Measurements from ENCODE around the gene MEIS1.
A peak's percentile ranks its signal among the peaks of the same experiment; 100 is the strongest.

MEIS1 gene

DNA sequence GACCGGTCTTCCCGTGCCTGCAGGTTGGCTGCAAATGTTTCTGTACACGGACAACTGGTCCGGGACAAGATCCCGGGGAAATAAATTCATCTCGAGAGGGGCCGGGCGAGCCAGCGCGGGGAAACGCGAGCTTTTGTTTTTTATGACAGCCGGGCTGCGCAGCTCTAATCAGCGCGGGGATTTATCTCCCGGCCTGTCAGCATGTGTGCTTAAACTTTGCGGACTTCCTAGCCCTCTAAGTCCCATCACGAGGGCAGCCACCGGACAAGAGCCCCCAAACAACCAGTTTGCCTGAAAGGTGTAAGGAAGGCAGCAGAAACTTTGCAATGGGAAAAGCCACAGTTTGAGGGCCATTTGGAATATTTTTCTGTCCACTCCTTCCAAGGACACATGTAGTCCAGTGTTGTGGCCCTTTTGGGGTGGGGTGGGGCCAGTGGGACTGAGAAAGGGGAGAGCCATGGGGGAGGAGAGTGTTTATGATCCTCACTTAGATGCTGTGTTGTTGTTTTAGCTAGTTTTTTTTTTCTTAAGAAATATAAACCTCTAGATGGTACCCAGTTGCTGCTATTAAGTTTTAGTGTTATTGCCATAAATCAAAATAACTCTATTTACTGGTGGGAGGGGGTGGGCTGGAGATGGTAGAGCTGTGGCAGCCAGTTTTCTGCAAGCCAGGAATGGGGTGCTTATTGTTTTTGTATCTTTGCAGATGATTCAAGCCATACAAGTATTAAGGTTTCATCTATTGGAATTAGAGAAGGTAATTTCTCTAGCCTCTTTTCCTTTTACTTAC is 6.0 kb downstream of the MEIS1 start:
- TF ChIP-seq, protein P1, sequence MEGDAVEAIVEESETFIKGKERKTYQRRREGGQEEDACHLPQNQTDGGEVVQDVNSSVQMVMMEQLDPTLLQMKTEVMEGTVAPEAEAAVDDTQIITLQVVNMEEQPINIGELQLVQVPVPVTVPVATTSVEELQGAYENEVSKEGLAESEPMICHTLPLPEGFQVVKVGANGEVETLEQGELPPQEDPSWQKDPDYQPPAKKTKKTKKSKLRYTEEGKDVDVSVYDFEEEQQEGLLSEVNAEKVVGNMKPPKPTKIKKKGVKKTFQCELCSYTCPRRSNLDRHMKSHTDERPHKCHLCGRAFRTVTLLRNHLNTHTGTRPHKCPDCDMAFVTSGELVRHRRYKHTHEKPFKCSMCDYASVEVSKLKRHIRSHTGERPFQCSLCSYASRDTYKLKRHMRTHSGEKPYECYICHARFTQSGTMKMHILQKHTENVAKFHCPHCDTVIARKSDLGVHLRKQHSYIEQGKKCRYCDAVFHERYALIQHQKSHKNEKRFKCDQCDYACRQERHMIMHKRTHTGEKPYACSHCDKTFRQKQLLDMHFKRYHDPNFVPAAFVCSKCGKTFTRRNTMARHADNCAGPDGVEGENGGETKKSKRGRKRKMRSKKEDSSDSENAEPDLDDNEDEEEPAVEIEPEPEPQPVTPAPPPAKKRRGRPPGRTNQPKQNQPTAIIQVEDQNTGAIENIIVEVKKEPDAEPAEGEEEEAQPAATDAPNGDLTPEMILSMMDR (IDR thresholded peaks at IDR 0.05; ENCODE audit: low read length, missing control alignments) = no peak
- peak; percentile 53 for DNase-seq (ENCODE audit: low read depth)
- peak overlapping the region; percentile 92 for H3K4me3 ChIP-seq (replicated peaks; ENCODE audit: low read depth, low read length)

DNA sequence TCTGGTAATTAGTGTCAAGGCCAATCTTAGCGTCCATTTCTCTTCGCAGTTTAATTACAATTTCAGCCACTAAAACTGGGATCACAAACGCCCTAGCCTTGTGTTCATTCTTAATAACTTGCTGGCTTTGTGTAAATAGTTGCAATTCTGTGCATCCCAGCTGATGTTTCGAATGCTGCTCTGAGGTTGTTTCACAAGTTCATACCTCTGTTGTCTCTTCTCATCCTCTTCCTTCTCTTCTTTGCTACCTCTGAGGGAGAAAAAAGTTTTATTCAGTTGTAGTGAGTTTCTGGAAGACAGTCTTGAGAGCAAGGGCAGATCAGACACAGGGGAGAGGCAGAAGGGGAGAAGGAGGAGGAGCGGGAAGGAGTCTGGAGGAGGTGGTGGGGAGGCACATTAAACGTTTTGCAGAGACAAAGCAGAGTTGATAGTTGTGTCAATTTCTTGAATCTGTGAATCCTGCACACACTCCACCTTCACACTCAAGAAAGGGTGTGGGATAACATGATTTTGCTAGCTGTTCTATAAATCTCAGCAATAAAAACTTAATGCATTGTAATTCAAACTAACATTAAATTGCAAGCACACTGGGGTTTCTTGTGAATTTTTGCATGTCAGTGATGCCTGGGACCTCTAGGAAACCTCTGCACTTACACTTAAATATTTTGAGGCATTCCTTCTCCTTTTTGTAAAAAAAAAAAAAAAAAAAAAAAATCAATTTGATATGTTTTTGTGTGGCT is 6.8 kb downstream of the MEIS1 start:
- DNase-seq (ENCODE audit: low read depth) = no peak
- TF ChIP-seq, protein P1 (IDR thresholded peaks at IDR 0.05; ENCODE audit: low read length, missing control alignments) = no peak
- peak overlapping the region; percentile 92 for H3K4me3 ChIP-seq (replicated peaks; ENCODE audit: low read depth, low read length)

DNA sequence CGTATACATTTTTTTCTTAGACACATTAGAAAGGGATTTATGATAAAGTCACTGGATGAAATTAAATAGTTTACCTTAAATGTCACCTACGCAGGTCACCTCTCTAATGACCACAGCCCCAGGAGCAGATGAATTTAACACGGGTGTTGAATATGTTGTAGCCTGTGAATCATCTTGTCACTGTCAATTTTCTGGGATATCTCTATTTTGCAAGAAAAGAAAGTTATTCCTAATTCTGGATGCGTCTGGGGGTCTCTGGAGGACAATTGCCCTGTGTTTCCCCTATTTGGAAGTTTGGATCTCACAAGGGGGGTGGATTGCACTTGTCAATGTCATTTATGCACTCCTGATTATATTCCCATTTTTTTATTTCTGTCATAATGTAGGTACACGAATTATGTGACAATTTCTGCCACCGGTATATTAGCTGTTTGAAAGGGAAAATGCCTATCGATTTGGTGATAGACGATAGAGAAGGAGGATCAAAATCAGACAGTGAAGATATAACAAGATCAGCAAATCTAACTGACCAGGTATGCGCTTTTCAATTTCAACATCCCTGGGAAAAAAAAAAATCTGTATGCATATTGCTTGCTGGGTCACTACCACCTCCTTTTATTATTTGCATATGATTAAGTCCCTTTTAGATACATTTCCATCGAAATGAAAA is 7.7 kb downstream of the MEIS1 start:
- TF ChIP-seq, protein P1 (IDR thresholded peaks at IDR 0.05; ENCODE audit: low read length, missing control alignments) = no peak
- no peak for DNase-seq (ENCODE audit: low read depth)
- peak overlapping the region; percentile 3 for H3K4me3 ChIP-seq (replicated peaks; ENCODE audit: low read depth, low read length)

DNA sequence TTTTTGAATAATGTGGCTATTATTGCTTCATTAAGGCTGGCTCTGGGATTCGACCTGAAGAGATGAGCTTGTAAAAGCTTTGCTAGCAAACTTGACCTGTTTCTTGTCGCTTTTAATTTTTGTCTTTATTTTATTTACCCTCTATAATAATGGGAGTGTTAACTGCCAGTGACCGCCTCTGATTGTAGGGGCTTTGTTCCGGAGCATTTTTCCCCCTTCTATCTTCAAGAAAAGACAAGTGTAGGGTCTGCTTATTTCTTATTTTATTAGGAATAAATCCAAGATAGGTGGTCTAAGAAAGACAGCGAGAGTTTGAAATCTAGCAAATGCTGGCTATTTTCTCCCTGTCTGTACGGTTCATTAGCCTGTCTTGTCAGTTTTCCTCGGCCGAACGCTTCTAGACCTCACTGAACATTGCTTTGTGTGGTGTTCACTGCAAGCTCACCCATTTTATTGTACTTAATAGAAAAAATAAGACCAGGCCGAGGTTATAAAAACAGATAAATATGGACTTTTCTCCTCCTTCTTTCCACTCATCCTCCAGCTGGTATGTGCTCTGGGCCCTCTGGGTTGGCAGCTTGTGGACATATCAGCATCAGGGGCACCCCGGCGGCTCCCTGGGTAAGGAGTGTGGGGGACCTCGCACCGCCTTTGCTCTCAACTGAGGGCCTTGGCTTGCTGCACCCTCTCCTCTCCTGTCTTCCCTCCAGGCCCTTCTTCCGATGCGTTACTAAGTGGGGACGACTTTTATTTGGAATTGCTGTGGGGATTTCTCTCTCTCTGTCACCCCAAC is 8.5 kb downstream of the MEIS1 start:
- H3K4me3 ChIP-seq (replicated peaks; ENCODE audit: low read depth, low read length) = peak overlapping the region; percentile 5
- DNase-seq (ENCODE audit: low read depth) = no peak

DNA sequence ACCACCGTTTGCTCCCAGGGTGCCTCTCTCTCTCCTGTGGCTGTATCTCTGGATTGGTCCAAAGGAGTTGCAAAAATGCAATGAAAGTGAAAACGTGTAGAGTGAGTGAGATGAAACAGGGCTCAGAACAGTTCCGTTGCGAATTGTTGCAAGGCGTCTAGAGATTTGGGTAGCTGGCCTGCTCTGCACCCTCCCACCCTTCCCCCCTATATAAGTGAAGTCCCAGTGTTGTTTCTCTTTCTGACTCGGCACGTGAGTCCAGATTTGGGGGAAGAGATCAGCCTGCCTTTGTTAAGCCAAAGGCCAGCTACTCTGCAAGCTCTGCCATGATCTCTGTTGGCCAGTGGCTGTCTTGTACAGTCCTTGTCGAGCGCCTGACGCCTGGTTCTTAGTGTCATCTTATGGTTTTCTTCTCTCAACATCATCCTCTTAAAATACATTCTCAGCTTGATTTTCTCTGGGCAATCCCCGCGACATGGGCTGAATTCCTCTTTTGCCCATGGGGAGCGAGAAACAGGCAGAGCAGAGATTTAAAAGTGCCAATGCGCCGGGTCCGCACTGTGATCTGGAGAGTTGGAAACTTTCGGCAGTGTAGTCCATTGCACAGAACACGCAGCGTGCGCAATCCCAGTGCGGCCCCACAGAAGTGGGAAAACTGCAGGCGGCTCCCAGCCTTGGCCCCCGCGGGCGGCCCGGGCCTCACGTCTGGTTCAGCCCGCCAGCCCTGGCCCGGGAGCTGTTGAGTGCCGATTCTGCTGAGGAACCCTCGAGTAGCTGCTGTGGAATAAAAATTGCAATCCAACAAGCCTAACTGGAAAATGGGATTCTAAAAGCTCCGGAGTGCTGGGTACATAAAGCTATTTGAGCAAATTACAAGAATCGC is 9.3 kb downstream of the MEIS1 start:
- peak overlapping the region; percentile 19 for H3K4me3 ChIP-seq (replicated peaks; ENCODE audit: low read depth, low read length)
- peak; percentile 28 for DNase-seq (ENCODE audit: low read depth)
- TF ChIP-seq, protein P1 (IDR thresholded peaks at IDR 0.05; ENCODE audit: low read length, missing control alignments) = no peak

More for the DNA sequence above, 8.5 kb downstream of the MEIS1 start:
- TF ChIP-seq, protein P1 (IDR thresholded peaks at IDR 0.05; ENCODE audit: low read length, missing control alignments) = no peak
